ENCODE data around the gene MTHFSD.
A peak's percentile ranks its signal among the peaks of the same experiment; 100 is the strongest.

MTHFSD gene

DNA sequence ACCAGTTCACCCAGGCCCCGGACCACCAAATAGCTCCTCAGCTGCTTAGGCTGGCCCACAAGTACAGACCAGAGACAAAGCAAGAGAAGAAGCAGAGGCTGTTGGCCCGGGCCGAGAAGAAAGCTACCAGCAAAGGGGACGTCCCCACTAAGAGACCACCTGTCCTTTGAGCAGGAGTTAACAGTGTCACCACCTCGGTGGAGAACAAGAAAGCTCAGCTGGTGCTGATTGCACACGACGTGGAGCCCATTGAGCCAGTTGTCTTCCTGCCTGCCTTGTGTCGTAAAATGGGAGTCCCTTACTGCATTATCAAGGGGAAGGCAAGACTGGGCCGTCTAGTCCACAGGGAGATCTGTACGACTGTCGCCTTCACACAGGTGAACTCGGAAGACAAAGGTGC lies 29.3 kb downstream of the MTHFSD start:
- no peak for DNase-seq

DNA sequence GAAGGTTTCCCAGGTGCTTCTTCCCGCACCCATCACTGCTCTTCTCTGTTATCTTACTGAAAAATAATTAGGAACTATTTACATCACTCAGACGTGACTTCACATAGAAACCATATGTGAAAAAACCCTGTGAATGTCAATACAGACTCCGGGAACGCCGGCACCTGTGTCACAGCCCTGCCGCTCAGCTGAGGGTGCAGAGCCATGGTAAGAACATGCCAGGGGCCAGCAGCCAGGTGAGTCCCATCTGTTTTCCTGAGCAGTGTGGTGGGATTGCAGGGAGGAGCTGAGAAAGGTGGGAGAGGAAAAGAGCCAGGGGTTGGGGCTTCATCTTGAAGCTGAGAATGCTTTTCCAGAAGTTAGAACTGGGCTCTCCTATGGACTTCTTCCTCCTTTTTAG lies 31.0 kb downstream of the MTHFSD start:
- no peak for DNase-seq

DNA sequence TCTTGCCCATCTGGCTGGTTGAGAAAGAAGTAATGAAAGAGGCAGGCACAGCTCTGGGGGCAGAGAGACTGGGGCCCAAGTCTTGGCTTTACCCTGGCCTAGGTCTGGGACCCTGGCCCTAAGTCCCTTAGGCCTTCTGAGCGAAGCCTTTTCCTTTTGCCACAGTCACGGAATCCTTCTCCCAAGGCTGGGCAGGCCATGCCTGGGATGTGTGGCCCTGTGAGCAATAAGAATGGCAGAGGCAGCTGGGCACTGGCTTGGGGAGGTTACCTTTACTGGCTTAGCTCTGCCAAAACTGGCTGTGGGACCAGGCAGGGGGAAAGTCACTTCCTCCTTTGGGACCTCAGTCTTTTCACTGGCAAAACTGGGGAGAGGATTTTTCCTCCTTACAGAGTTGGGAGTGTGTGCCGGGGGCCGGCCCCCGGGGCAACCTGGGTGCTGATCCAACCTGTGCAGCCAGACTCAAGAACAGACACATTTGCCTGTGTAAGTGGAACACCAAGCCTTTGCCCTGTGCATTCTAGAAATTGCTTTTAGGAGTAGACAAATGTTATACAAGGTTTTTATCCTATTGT lies 31.8 kb downstream of the MTHFSD start:
- no peak for DNase-seq

DNA sequence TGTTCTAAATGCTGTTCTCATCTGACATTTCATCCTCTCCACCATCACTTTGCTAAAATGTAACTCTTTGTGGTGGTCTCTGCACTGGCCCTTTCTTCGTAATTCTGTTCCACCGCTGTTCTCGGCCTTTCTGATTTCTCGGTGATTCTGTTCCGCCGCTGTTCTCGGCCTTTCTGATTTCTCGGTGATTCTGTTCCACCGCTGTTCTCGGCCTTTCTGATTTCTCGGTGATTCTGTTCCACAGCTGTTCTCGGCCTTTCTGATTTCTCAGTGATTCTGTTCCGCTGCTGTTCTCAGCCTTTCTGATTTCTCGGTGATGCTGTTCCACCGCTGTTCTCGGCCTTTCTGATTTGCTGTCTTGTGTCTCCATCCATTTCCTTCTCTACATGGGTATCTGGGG lies 32.4 kb downstream of the MTHFSD start:
- DNase-seq: no peak

DNA sequence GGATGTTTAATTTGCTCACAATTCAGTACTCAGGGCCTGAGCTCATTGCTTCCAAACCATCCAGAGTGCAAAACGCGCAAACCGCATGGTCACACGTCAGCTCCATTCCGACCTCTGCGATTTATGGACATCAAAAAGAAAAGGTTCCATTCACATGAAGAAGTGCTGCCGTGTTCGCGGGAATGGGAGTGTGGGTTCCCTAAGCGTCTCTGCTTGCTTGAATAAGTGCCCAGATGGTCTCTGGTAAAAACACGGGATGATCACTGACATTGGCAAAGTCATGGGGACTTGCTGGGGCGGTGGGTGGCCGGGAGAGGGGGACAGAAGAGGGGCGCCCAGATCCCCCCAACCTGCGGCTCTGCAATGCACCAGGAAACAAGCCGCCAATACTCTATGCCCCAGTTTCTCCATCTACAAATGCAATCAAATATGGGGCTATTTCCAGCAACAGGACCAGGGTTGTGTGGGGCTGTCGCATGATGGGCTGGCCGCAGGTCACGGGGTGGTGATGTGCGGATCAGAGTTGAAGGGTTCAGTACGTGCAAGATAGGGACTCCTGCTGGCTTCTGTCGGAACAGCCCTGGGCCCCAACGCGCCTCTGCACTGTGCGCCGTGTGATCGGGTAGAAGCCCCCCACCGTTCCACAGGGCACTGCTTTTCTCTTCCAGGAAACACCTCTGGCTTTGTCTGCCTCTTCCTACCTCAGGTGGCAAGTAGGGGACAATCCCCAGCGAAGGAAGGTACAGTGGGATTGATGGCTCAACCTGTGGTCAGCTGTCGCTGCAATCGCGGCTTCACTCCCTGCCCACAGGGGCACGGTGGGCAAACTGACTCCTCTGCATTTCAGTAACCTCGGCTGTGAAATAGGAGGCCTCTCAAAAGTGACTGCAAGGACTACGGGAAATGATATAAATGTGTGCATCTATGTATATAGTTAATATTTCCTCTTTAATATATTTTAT lies 33.5 kb downstream of the MTHFSD start:
- no peak for DNase-seq

GRCh38 chr16:86520317-86521210 lies 34.5 kb downstream of the MTHFSD start:
- no peak for DNase-seq

- peak; percentile 64 for DNase-seq
Measured at GRCh38 chr16:86519649-86520316, 35.3 kb downstream of the MTHFSD start.

DNA sequence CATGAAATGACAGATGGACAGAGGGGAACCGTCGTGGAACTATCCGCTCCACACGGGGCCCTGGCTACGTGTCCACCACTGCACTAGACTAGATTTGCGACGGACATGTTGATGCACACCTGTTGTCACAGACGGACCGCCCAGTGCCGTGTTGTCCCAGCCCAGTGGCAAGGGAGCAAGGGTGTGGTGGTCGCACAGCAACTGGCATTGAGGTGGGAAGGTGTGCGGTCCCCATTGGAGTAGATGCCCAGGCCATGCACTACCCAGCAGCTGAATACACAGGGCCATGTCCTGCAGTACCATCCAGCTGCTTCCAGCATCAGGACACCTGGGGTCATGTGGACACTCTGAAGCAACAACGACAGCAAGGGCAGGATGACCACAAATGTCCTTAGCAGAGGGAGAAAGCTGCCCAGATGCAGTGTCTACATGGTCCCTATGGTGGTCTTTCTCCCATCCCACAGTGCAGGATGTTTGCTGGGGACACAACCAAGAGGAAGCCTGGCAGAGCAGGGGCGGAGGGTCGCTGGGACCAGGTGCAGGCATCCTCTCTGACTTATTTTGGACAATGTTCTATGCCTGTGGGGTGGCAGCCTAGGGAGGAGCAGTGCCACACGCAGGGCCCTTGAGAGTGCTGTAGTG lies 35.9 kb downstream of the MTHFSD start:
- DNase-seq: no peak

GRCh38 chr16:86517652-86518258 lies 37.3 kb downstream of the MTHFSD start:
- peak; percentile 22 for DNase-seq

DNA sequence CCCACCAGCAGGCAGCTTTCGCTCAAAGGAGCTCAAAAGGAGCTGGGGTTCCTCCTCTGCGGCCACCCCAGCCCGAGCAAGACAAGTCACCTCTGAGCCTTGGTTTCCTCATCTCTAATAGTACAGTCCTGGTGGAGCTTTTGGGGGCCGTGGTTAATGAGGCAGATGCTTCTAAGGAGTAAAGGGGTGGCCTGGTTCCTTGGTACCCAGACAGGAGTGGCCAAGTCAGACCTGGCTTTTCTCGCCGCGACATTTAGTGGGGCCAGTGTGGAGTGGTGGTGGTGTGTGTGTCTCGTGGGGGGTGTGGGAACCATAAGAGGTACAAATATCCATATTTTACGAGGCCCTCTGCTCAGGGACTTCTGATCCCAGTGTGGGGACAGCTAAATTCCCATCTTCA lies 38.0 kb downstream of the MTHFSD start:
- no peak for DNase-seq

DNA sequence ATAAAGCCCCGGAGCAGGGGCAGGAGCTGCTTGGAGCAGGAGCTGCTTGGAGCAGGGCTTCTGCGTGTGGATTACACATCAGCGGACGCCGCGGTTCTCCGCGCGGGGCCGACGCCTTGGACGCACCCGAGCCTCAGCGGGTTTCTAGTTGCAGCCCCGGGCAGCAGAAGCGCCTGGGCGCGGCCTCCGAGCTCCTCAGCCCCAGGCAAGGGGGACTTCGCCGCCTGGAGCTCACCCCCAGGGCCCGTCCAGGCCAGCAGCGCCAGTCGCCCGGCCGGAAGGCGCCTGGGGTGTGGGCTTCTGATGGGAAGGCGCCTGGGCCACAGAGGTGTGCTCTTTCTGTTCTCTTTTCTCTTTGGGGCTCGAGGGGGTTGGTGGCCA lies 38.4 kb downstream of the MTHFSD start:
- no peak for DNase-seq

GRCh38 chr16:86515777-86516622 lies 39.0 kb downstream of the MTHFSD start:
- no peak for DNase-seq

DNA sequence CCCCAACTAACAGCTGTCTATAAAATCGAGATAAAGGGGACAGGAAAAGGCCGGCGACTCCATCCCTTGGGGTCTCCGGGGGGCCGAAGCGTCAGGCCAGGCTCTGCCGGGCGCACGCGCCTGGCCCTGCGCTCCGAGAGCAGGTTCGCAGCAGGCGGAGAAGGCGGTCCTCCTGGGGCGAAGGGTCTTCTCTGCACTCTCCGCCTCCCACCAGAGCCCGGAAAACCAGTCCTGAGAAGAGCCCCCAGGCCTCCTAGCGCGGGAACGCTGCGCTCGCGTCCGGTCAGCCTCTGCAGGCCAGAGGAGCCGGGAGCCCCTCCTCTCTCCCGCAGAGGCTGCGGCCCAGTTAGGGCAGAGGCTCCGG lies 39.6 kb downstream of the MTHFSD start:
- no peak for DNase-seq

GRCh38 chr16:86514481-86515376 lies 40.3 kb downstream of the MTHFSD start:
- no peak for DNase-seq

DNA sequence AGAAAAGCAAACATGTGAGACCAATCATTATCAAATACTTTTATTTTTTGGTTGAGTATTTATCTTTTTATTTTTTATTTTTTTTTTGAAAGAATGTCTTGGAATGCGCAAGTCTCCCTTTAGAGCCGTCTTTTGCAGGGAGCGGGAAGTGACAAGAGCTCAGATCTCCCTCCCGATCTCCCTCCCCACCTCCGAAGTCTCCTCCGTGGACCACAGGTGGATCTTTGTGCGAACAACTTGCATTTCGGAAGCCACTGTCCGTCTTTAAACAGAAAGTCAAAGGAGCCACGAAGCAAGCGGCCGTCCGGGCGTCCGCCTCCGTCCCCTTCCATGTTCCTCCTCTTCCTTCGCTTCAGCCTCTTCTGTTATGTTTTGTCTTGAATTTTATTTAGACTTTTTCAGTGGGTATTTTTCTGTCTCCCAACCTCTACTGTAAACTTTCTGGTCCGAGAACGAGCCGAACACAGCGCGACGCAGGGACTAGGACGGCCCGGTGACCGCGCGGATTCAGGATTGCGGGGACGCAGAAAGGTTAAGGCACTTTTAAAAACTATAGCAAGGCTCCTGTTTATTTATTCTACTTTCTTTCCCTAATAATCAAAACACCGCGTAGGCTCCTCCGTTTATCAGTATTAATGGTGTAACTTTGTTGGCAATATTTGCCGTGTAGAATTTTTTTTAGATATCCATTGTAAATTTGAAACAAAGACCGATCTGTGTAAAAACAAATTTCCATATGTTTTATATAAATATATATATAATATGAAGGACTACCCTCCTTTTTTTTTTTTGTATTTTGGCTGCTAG lies 41.4 kb downstream of the MTHFSD start:
- DNase-seq: no peak

GRCh38 chr16:86512860-86513470 lies 42.1 kb downstream of the MTHFSD start:
- no peak for DNase-seq

GRCh38 chr16:86512301-86512859 lies 42.7 kb downstream of the MTHFSD start:
- DNase-seq: no peak
